Gastroesophageal sphincter (tissue), 4 donors: ENCODE data around the gene SMIM35. TPM values are rescaled to one million over a fixed set of nuclear protein-coding genes. Genes with fewer than 3 reads are reported as not detected.

Source experiments
- ATAC-seq: fragments of 150-250 bp; one replicate; pipeline ENCODE4 v1.9.1; 2016; ENCODE audit warnings: mild to moderate bottlenecking, moderate library complexity
- H3K27ac ChIP-seq, 4 donors: fragments of 200-600 bp; sonication (generic) in 3 of 4; 1 replicate in 3 of 4; 2 replicates in 1 of 4; pipeline ENCODE4 v1.5.1; 2016 to 2019
- H3K27me3 ChIP-seq: fragments of 200-600 bp; sonication (generic); one replicate; pipeline ENCODE4 v1.5.1; 2019
- H3K36me3 ChIP-seq, 2 donors: fragments of 200-600 bp; sonication (generic); one replicate each; pipeline ENCODE4 v1.5.1; 2019; ENCODE audit warnings: control low read depth in 1 of 2
- H3K4me1 ChIP-seq, 3 donors: fragments of 200-600 bp; sonication (generic); 1 replicate in 2 of 3; 2 replicates in 1 of 3; pipeline ENCODE4 v1.5.1; 2016 to 2019; ENCODE audit warnings: control low read depth in 2 of 3
- H3K4me3 ChIP-seq, 2 donors: fragments of 200-600 bp; sonication (generic); one replicate each; pipeline ENCODE4 v1.5.1; 2019; ENCODE audit warnings: mild to moderate bottlenecking in 1 of 2, moderate library complexity in 1 of 2
- H3K9me3 ChIP-seq, 3 donors: fragments of 200-600 bp; sonication (generic); one replicate each; pipeline ENCODE4 v1.5.1; 2017 to 2019; ENCODE audit warnings: control low read depth in 2 of 3
- CTCF ChIP-seq, 4 experiments: fragments of 200-600 bp in 2 of 4; fragments of 450-650 bp in 2 of 4; sonication (generic) in 1 of 4; IDR thresholded peaks; one replicate each; pipeline ENCODE4 v1.5.1; 2017 to 2019; ENCODE audit warnings: antibody characterized with exemption in 4 of 4, mild to moderate bottlenecking in 2 of 4, moderate library complexity in 2 of 4
- EP300 ChIP-seq: sonication (generic); formaldehyde crosslinking; IDR thresholded peaks from one replicate; pipeline ENCODE4 v1.6.1; 2017; ENCODE audit warnings: antibody characterized with exemption, mild to moderate bottlenecking
- POLR2A ChIP-seq, 2 donors: fragments of 450-650 bp; IDR thresholded peaks; one replicate each; pipeline ENCODE4 v1.6.1; 2017; ENCODE audit warnings: antibody characterized with exemption in 2 of 2, mild to moderate bottlenecking in 2 of 2, moderate library complexity in 1 of 2
- POLR2AphosphoS5 ChIP-seq: sonication (generic); formaldehyde crosslinking; IDR thresholded peaks from one replicate; pipeline ENCODE4 v1.6.1; 2017; ENCODE audit warnings: antibody characterized with exemption
- WGBS, 2 donors: methylation state at CpG; one replicate each; pipeline ENCODE4 v1.1.5; 2018; ENCODE audit warnings: low coverage in 1 of 2; 5-methylcytosine and 5-hydroxymethylcytosine counted together
- total RNA-seq, 4 donors: library from RNA; depleted of rRNA; stranded (reverse); fragments of >200 nt; gene quantifications; one replicate each; pipeline ENCODE4 v1.1.0, GENCODE V29; 2016

SMIM35 gene
- total RNA-seq, 4 donors from 2014 or later = 0.13 TPM; not detected in 3

- 38 to 56% methylated on average over 3 to 4 of the region's 4 CpGs for WGBS, 2 donors
- no peak for ATAC-seq
- no peaks in the 10 kb centered on the region for H3K36me3 ChIP-seq
Observed at GRCh38 chr11:118128310-118128709, 41.5 kb upstream of the SMIM35 start.

GRCh38 chr11:118126082-118126838 is 39.5 kb upstream of the SMIM35 start:
- TF ChIP-seq CTCF (IDR thresholded peaks at IDR 0.05) = no peak
- no peak for TF ChIP-seq POLR2AphosphoS5
- TF ChIP-seq POLR2A (IDR thresholded peaks at IDR 0.05) = no peak
- no peak for TF ChIP-seq EP300
- H3K4me3 ChIP-seq = no peak overlapping the region
- H3K36me3 ChIP-seq = no peaks in the 10 kb centered on the region
- WGBS, 2 donors = 80 to 86% methylated on average over 1 to 6 of the region's 7 CpGs
- H3K27me3 ChIP-seq = peaks cover 9% of the 10 kb centered on the region
- no peak overlapping the region for H3K27ac ChIP-seq
- ATAC-seq = no peak
- H3K9me3 ChIP-seq = no peaks in the 10 kb centered on the region
- H3K4me1 ChIP-seq = peaks cover 0 to 6% (median 0%) of the 10 kb centered on the region in 3 donors

More at GRCh38 chr11:118128310-118128709, 41.5 kb upstream of the SMIM35 start:
- TF ChIP-seq EP300 (no peak), POLR2A (IDR thresholded peaks at IDR 0.05) (no peak), CTCF (IDR thresholded peaks at IDR 0.05) (no peak), POLR2AphosphoS5 (no peak)
- H3K4me3 ChIP-seq = no peak overlapping the region
- no peak overlapping the region for H3K27ac ChIP-seq
- no peaks in the 10 kb centered on the region for H3K9me3 ChIP-seq
- H3K4me1 ChIP-seq = peaks cover 0 to 6% (median 0%) of the 10 kb centered on the region in 3 donors
- H3K27me3 ChIP-seq = peaks cover 10% of the 10 kb centered on the region

- H3K27me3 ChIP-seq = peaks cover 9% of the 10 kb centered on the region
- ATAC-seq = no peak
- no peak overlapping the region for H3K4me3 ChIP-seq
- H3K4me1 ChIP-seq = peaks cover 0 to 6% (median 0%) of the 10 kb centered on the region in 3 donors
- H3K9me3 ChIP-seq = no peaks in the 10 kb centered on the region
- WGBS, 2 donors = 63 to 74% methylated on average over 4 to 6 of the region's 8 CpGs
- H3K27ac ChIP-seq = no peak overlapping the region
- TF ChIP-seq POLR2A (IDR thresholded peaks at IDR 0.05) (no peak), POLR2AphosphoS5 (no peak), EP300 (no peak), CTCF (IDR thresholded peaks at IDR 0.05) (no peak)
- no peaks in the 10 kb centered on the region for H3K36me3 ChIP-seq
Observed at GRCh38 chr11:118124929-118125535, 38.3 kb upstream of the SMIM35 start.

GRCh38 chr11:118120793-118121192 is 34.0 kb upstream of the SMIM35 start:
- no peak for TF ChIP-seq POLR2A (IDR thresholded peaks at IDR 0.05)
- no peak for TF ChIP-seq POLR2AphosphoS5
- no peak for TF ChIP-seq CTCF (IDR thresholded peaks at IDR 0.05)
- no peak for TF ChIP-seq EP300
- whole genome bisulfite sequencing, 2 donors = 89 to 94% methylated on average over 1 of the region's 1 CpG

More at GRCh38 chr11:118120793-118121192, 34.0 kb upstream of the SMIM35 start:
- H3K4me3 ChIP-seq = no peak overlapping the region
- ATAC-seq = no peak
- no peaks in the 10 kb centered on the region for H3K4me1 ChIP-seq
- H3K36me3 ChIP-seq = no peaks in the 10 kb centered on the region
- no peaks in the 10 kb centered on the region for H3K9me3 ChIP-seq
- peaks cover 14% of the 10 kb centered on the region for H3K27me3 ChIP-seq
- H3K27ac ChIP-seq = no peak overlapping the region
